ENCODE results near the gene PPIG. TPM values are rescaled to one million over a fixed set of nuclear protein-coding genes. Genes with fewer than 3 reads are reported as not detected.

Gene PPIG
- total RNA-seq, 3 donors from 2014 or later, result 45.8 to 66.9 (median 49.2) TPM

DNA sequence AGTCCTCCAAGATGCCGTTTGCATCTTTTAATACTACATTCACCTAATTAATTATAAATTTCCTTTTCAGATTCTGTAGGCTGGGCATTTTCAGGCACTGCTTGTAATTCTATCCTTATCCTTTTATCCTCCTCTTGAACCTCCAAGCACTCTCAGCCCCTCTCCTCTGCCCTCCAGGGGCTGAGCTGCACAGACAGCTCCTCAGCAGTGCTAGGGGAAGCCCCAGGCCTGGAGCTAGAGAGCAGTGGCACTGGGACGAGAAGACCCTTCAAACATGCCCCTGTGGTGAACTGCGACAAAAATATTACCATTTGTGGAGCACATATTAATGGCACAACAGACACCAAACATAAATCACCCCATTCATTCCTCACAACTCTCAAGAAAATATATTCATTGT is 77.1 kb downstream of the PPIG start:
- ATAC-seq (no peak), DNase-seq (no peak)
- H3K4me1 ChIP-seq (ENCODE audit: low read depth), result no peaks in the 10 kb centered on the region
- no peaks in the 10 kb centered on the region for H3K36me3 ChIP-seq (ENCODE audit: low read depth)
- no peaks in the 10 kb centered on the region for H3K9me3 ChIP-seq
- intact Hi-C loops (cut with DNase I, micrococcal nuclease), result no loop called here
- TF ChIP-seq, protein P1, sequence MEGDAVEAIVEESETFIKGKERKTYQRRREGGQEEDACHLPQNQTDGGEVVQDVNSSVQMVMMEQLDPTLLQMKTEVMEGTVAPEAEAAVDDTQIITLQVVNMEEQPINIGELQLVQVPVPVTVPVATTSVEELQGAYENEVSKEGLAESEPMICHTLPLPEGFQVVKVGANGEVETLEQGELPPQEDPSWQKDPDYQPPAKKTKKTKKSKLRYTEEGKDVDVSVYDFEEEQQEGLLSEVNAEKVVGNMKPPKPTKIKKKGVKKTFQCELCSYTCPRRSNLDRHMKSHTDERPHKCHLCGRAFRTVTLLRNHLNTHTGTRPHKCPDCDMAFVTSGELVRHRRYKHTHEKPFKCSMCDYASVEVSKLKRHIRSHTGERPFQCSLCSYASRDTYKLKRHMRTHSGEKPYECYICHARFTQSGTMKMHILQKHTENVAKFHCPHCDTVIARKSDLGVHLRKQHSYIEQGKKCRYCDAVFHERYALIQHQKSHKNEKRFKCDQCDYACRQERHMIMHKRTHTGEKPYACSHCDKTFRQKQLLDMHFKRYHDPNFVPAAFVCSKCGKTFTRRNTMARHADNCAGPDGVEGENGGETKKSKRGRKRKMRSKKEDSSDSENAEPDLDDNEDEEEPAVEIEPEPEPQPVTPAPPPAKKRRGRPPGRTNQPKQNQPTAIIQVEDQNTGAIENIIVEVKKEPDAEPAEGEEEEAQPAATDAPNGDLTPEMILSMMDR (IDR thresholded peaks at IDR 0.05), result no peak
- H3K4me3 ChIP-seq, result no peak overlapping the region

DNA sequence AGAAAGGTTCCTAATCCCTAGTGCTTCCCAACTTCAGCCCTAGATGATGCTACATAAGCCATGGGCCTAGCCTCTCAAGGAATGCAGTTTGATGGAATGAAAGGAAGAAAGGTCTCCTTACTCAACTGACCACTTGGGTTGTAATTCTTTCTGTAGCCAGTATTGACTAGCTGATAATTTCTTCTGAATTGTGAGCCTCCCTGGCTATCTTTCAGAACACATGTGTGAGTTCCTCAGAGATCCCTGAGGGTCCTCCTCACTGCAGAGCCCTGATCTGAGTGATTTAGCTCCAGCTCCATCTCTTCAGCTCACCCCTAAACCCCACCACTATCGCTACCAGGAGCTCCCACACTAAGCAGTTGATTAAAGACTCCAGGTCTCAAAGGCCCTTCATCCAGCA is 78.6 kb downstream of the PPIG start:
- ATAC-seq (no peak), DNase-seq (no peak)
- no peak overlapping the region for H3K4me3 ChIP-seq
- H3K9me3 ChIP-seq, result no peaks in the 10 kb centered on the region
- TF ChIP-seq, protein P1 (IDR thresholded peaks at IDR 0.05), result no peak
- no peaks in the 10 kb centered on the region for H3K4me1 ChIP-seq (ENCODE audit: low read depth)
- intact Hi-C loops (cut with DNase I, micrococcal nuclease), result no loop called here
- no peaks in the 10 kb centered on the region for H3K36me3 ChIP-seq (ENCODE audit: low read depth)

DNA sequence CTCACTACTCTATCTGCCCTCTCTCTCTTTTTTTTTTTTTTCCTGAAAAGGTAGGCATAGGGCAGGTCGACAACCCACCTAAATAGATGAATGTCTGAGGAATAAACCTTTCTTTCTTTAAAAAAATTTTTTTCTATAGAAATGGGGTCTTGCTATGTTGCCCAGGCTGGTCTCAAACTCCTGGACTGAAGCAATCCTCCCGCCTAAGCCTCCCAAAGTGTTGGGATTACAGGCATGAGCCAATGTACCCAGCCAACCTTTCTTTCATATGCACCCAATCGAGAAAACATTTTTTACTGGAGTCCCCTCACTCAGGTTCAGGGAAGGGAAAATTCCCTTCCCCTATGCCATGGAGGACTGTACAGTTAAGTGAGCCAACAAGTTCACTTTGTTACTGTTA is 79.1 kb downstream of the PPIG start:
- TF ChIP-seq, protein P1 (IDR thresholded peaks at IDR 0.05), result no peak
- ATAC-seq, result no peak

DNA sequence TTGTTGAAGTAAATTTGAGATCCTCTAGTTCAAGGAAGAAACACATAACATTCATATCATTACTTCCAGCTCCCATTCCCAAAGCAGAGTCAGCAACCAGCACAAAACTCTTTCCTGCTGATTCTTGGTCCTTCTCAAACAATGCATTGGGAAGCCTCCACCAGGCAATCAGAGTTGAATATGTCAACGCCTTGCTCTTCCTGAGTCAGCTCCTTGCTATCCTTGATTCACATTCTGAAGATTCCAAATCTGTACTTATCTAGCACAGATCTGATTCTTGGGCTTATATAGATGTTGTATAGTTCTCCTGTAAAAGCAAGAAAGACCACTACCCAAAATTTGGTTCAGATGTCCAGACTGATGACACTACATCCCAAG is 80.4 kb downstream of the PPIG start:
- Histone ChIP-seq H3K36me3 (ENCODE audit: low read depth) (no peaks in the 10 kb centered on the region), H3K9me3 (no peaks in the 10 kb centered on the region), H3K4me3 (no peak overlapping the region), H3K4me1 (ENCODE audit: low read depth) (no peaks in the 10 kb centered on the region)
- TF ChIP-seq, protein P1 (IDR thresholded peaks at IDR 0.05), result no peak
- intact Hi-C loops (cut with DNase I, micrococcal nuclease), result no loop called here
- ATAC-seq (no peak), DNase-seq (no peak)

More for the DNA sequence above, 79.1 kb downstream of the PPIG start:
- no peaks in the 10 kb centered on the region for H3K36me3 ChIP-seq (ENCODE audit: low read depth)
- H3K4me3 ChIP-seq, result no peak overlapping the region
- H3K4me1 ChIP-seq (ENCODE audit: low read depth), result no peaks in the 10 kb centered on the region
- no peak for DNase-seq
- intact Hi-C loops (cut with DNase I, micrococcal nuclease), result no loop called here
- H3K9me3 ChIP-seq, result no peaks in the 10 kb centered on the region

DNA sequence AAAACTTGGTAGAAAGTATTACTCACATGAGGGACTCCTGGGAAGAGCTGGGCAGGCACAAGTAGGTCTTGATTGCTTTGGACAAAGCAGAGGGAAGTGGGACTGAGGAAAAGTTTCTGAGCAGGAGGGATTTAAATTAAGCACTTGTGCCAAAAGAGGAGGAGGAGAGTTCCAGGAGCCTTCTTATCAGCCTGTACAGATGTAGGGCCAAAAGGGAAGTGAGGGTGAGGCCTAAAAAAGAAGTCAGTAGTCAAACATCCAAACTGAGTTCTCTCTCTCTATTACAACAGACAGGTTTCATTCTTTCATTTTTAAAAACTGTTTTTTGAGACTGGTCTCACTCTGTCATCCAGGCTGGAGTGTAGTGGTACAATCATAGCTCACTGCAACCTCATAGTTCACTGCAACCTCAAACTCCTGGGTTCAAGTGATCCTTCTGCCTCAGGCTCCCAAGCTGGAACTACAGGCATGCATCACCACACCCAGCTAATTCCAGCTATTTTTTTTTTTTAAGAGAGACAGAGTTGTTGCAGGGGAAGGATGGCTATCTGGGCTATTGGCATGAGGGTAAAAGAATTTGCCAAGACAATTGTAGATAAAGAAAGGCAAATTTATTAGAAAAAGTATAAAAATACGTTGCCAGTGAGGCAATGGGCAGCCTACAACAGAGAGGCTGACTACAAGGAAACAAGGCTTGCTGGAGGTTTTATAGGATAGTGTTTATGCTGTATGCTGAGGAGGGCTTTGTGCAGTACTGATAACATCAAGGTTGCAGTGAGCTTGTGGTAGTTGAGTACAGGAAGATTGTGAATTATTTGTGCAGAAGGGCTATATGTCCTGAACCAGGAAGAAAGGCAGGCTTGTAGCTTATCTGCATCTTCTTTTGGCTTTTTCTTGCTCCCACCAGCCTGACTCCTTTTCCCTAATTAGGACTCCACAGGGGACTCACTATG is 81.1 kb downstream of the PPIG start:
- no peak overlapping the region for H3K4me3 ChIP-seq
- H3K36me3 ChIP-seq (ENCODE audit: low read depth), result no peaks in the 10 kb centered on the region
- DNase-seq, result no peak
- no peaks in the 10 kb centered on the region for H3K9me3 ChIP-seq
- TF ChIP-seq, protein P1 (IDR thresholded peaks at IDR 0.05), result no peak
- H3K4me1 ChIP-seq (ENCODE audit: low read depth), result no peaks in the 10 kb centered on the region
- ATAC-seq, result no peak
- intact Hi-C loops (cut with DNase I, micrococcal nuclease), result no loop called here
